HG02678 (cell line): ENCODE measurements around the gene ELMO3.

Experiments used
- ATAC-seq: cut with Tn5 transposase; IDR thresholded peaks from one replicate; pipeline ENCODE4 v1.9.1; 2021; ENCODE audit warnings: mild to moderate bottlenecking, moderate library complexity; ENCODE audit not compliant: unreplicated experiment

The ELMO3 gene

GRCh38 chr16:67199011-67199807, at the start of gene ELMO3:
Gene ELMO3, plus strand, starts transcription at chr16:67199131. Its CDS starts 196 bp downstream, at chr16:67199327.
- ATAC-seq = no peak

- ATAC-seq = no peak
These were observed 49.5 kb upstream of the ELMO3 start for GRCh38 chr16:67149276-67150046.

GRCh38 chr16:67150047-67150832, 48.7 kb upstream of the ELMO3 start:
- peak; percentile 38 for ATAC-seq

GRCh38 chr16:67150833-67151396, 48.0 kb upstream of the ELMO3 start, which contains the start of gene B3GNT9:
Gene B3GNT9, minus strand, starts transcription at chr16:67150998. Its CDS starts 513 bp downstream, at chr16:67150485.
- ATAC-seq = peak; percentile 63

GRCh38 chr16:67151431-67152097, 47.4 kb upstream of the ELMO3 start:
- ATAC-seq = no peak

GRCh38 chr16:67154578-67155294, 44.2 kb upstream of the ELMO3 start:
- no peak for ATAC-seq

- no peak for ATAC-seq
These were observed 43.4 kb upstream of the ELMO3 start for GRCh38 chr16:67155295-67156142.

GRCh38 chr16:67156143-67156844, 42.6 kb upstream of the ELMO3 start:
- ATAC-seq = no peak

- ATAC-seq = no peak
These were observed 41.7 kb upstream of the ELMO3 start for GRCh38 chr16:67157106-67157748.

- ATAC-seq = no peak
These were observed 40.9 kb upstream of the ELMO3 start for GRCh38 chr16:67157892-67158635.

- ATAC-seq = peak; percentile 33
These were observed 40.0 kb upstream of the ELMO3 start for GRCh38 chr16:67158637-67159600.

GRCh38 chr16:67161595-67162058, 37.3 kb upstream of the ELMO3 start:
- ATAC-seq = no peak

GRCh38 chr16:67162506-67163163, 36.3 kb upstream of the ELMO3 start:
- ATAC-seq = no peak

GRCh38 chr16:67163164-67163998, 35.5 kb upstream of the ELMO3 start:
- ATAC-seq = no peak
